CD14-positive monocyte (primary cell): ENCODE results near the gene RYR3. TPM values are rescaled to one million over a fixed set of nuclear protein-coding genes. Genes with fewer than 3 reads are reported as not detected.

Experiments
- DNase-seq, 3 donors: peaks; one replicate each; pipeline ENCODE4 v3.0.0-alpha.2; 2011 to 2022
- H2AFZ ChIP-seq: 2 replicates; pipeline ENCODE4 v1.6.0; 2012; ENCODE audit warnings: mild to moderate bottlenecking, low read depth, low read length, inconsistent platforms; ENCODE audit not compliant: insufficient read depth, poor library complexity, severe bottlenecking
- H3K27ac ChIP-seq, 2 donors: 1 replicate in 1 of 2; 2 replicates in 1 of 2; pipeline ENCODE4 v1.5.1; 2012 to 2013; ENCODE audit warnings: low read length in 2 of 2, control low read depth in 1 of 2, inconsistent platforms in 1 of 2, low read depth in 1 of 2, mild to moderate bottlenecking in 1 of 2
- H3K27me3 ChIP-seq, 2 donors: one replicate each; pipeline versions ENCODE4 v1.6.0 to v1.6.1; 2011 to 2013; ENCODE audit warnings: low read length in 2 of 2; ENCODE audit not compliant: control insufficient read depth in 2 of 2, insufficient read depth in 2 of 2
- H3K36me3 ChIP-seq, 2 donors: replicated peaks in 1 of 2; 1 replicate in 1 of 2; 2 replicates in 1 of 2; pipeline versions ENCODE4 v1.5.1 to v1.6.1; 2012 to 2013; ENCODE audit warnings: low read length in 2 of 2, control low read depth in 1 of 2, inconsistent platforms in 1 of 2, mild to moderate bottlenecking in 1 of 2; ENCODE audit not compliant: insufficient read depth in 2 of 2, control insufficient read depth in 1 of 2
- H3K4me1 ChIP-seq, 2 donors: 1 replicate in 1 of 2; 2 replicates in 1 of 2; pipeline versions ENCODE4 v1.5.1 to v1.6.1; 2012 to 2013; ENCODE audit warnings: low read length in 2 of 2, control low read depth in 1 of 2, inconsistent platforms in 1 of 2, mild to moderate bottlenecking in 1 of 2, moderate library complexity in 1 of 2; ENCODE audit not compliant: insufficient read depth in 2 of 2, control insufficient read depth in 1 of 2
- H3K4me2 ChIP-seq: replicated peaks from 2 replicates; pipeline ENCODE3; 2012; ENCODE audit warnings: low read length, moderate library complexity, mild to moderate bottlenecking; ENCODE audit not compliant: poor library complexity, severe bottlenecking; ENCODE audit errors: extremely low read depth
- H3K4me3 ChIP-seq, 3 experiments: fragments of 200-600 bp in 1 of 3; sonication (generic) in 1 of 3; replicated peaks in 1 of 3; 1 replicate in 2 of 3; 2 replicates in 1 of 3; pipeline ENCODE4 v1.5.1; 2011 to 2013; ENCODE audit warnings: low read length in 3 of 3, mild to moderate bottlenecking in 3 of 3, control low read depth in 2 of 3, low read depth in 2 of 3, inconsistent platforms in 1 of 3, moderate library complexity in 1 of 3
- H3K79me2 ChIP-seq: 2 replicates; pipeline ENCODE4 v1.6.0; 2012; ENCODE audit warnings: mild to moderate bottlenecking, control low read depth, inconsistent platforms, low read length, moderate library complexity; ENCODE audit not compliant: insufficient read depth
- H3K9ac ChIP-seq: 2 replicates; pipeline ENCODE4 v1.6.0; 2017; ENCODE audit warnings: low read length, mild to moderate bottlenecking; ENCODE audit not compliant: insufficient read depth, poor library complexity, severe bottlenecking
- H3K9me3 ChIP-seq, 2 donors: replicated peaks in 1 of 2; 1 replicate in 1 of 2; 2 replicates in 1 of 2; pipeline versions ENCODE4 v1.5.1 to v1.6.1; 2012 to 2013; ENCODE audit warnings: low read length in 2 of 2, control low read depth in 1 of 2; ENCODE audit not compliant: control insufficient read depth in 1 of 2, insufficient read depth in 1 of 2
- H4K20me1 ChIP-seq: 2 replicates; pipeline ENCODE4 v1.6.0; 2012; ENCODE audit warnings: mild to moderate bottlenecking, low read length, control low read depth, moderate library complexity; ENCODE audit not compliant: insufficient read depth
- H3K27ac Mint-ChIP-seq, 7 donors: one replicate each; pipeline ENCODE4 v1.8.0; 2020; ENCODE audit warnings: mild to moderate bottlenecking in 7 of 7, mixed read lengths in 7 of 7, moderate library complexity in 6 of 7, inconsistent platforms in 2 of 7
- H3K27me3 Mint-ChIP-seq, 3 donors: one replicate each; pipeline ENCODE4 v1.8.0; 2021 to 2022; ENCODE audit warnings: low read depth in 3 of 3, mild to moderate bottlenecking in 3 of 3, mixed read lengths in 3 of 3, moderate library complexity in 3 of 3, inconsistent platforms in 1 of 3
- H3K36me3 Mint-ChIP-seq, 2 donors: one replicate each; pipeline ENCODE4 v1.8.0; 2020; ENCODE audit warnings: mixed read lengths in 2 of 2, inconsistent platforms in 1 of 2, mild to moderate bottlenecking in 1 of 2
- H3K4me1 Mint-ChIP-seq: one replicate; pipeline ENCODE4 v1.8.0; 2020; ENCODE audit warnings: mild to moderate bottlenecking, mixed read lengths
- H3K4me3 Mint-ChIP-seq, 2 donors: one replicate each; pipeline ENCODE4 v1.8.0; 2020; ENCODE audit warnings: mild to moderate bottlenecking in 2 of 2, mixed read lengths in 2 of 2, moderate library complexity in 1 of 2
- H3K9me3 Mint-ChIP-seq, 7 donors: one replicate each; pipeline ENCODE4 v1.8.0; 2020 to 2022; ENCODE audit warnings: mixed read lengths in 7 of 7, mild to moderate bottlenecking in 6 of 7, moderate library complexity in 6 of 7, inconsistent platforms in 2 of 7
- WGBS: methylation state at CpG from one replicate; pipeline ENCODE4 v1.1.5; 2013; ENCODE audit warnings: missing lambda C conversion rate; ENCODE audit not compliant: insufficient coverage; 5-methylcytosine and 5-hydroxymethylcytosine counted together
- intact Hi-C, 2 donors: fragments of 100-400 bp; cut with micrococcal nuclease; formaldehyde crosslinking; loops; one replicate each; pipeline versions ENCODE4 v1.15.0 to v1.15.1; 2023
- polyA plus RNA-seq, 3 donors: library from polyadenylated mRNA; depleted of rRNA in 1 of 3; unstranded in 2 of 3; stranded (reverse) in 1 of 3; fragments of 300-500 nt in 2 of 3; fragments of >200 nt in 1 of 3; fragmentation: Illumina TruSeq in 2 of 3; gene quantifications; 1 replicate in 2 of 3; 2 replicates in 1 of 3; pipeline ENCODE4 v1.2.3, GENCODE V29; 2012 to 2021
- TF ChIP-seq, protein P1 (sequence below): fragments of 200-600 bp; IDR thresholded peaks from one replicate; pipeline ENCODE4 v1.8.0; 2022; ENCODE audit warnings: antibody characterized with exemption, mild to moderate bottlenecking

Gene RYR3
- polyA plus RNA-seq, 3 donors: not detected

DNA sequence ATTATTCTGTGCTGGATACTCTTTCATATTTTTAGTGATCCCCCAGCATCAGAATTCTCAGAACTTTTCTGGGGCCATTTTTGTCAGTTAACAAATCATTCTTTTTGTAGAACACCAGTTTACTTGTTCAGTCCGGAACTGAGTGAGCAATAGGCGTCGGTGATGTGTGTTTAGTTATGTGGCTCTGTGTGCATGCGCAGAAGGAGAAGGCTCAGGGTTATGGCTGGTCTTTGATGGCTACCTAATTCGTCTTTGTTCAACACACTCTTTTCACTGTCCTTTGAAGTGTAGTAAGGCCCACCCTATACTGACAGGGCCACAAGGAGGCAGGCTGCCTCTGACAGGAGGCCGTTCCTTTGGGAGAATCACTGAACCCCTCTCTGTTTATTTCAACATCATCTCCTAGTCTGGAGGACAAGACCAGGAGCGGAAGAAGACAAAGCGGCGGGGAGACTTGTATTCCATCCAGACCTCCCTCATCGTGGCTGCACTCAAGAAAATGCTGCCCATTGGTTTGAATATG lies 499.4 kb downstream of the RYR3 start:
- no peaks in the 10 kb centered on the region for H3K4me1 Mint-ChIP-seq
- Histone ChIP-seq H3K36me3 (no peaks in the 10 kb centered on the region), H3K27me3 (no peaks in the 10 kb centered on the region), H3K27ac (no peak overlapping the region), H4K20me1 (no peaks in the 10 kb centered on the region), H2AFZ (no peak overlapping the region), H3K4me3 (no peak overlapping the region), H3K4me2 (no peak overlapping the region), H3K9ac (no peak overlapping the region), H3K4me1 (no peaks in the 10 kb centered on the region), H3K9me3 (no peaks in the 10 kb centered on the region), H3K79me2 (no peaks in the 10 kb centered on the region)
- no peak overlapping the region for H3K27ac Mint-ChIP-seq
- H3K27me3 Mint-ChIP-seq: peaks cover 0 to 3% (median 2%) of the 10 kb centered on the region in 3 donors
- peaks cover 0 to 5% (median 0%) of the 10 kb centered on the region in 7 donors for H3K9me3 Mint-ChIP-seq
- no peak for DNase-seq
- intact Hi-C loops: no loop called here
- no peak overlapping the region for H3K4me3 Mint-ChIP-seq
- WGBS: 96% methylated on average over 4 of the region's 10 CpGs
- TF ChIP-seq, protein P1, sequence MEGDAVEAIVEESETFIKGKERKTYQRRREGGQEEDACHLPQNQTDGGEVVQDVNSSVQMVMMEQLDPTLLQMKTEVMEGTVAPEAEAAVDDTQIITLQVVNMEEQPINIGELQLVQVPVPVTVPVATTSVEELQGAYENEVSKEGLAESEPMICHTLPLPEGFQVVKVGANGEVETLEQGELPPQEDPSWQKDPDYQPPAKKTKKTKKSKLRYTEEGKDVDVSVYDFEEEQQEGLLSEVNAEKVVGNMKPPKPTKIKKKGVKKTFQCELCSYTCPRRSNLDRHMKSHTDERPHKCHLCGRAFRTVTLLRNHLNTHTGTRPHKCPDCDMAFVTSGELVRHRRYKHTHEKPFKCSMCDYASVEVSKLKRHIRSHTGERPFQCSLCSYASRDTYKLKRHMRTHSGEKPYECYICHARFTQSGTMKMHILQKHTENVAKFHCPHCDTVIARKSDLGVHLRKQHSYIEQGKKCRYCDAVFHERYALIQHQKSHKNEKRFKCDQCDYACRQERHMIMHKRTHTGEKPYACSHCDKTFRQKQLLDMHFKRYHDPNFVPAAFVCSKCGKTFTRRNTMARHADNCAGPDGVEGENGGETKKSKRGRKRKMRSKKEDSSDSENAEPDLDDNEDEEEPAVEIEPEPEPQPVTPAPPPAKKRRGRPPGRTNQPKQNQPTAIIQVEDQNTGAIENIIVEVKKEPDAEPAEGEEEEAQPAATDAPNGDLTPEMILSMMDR: no peak
- no peaks in the 10 kb centered on the region for H3K36me3 Mint-ChIP-seq

DNA sequence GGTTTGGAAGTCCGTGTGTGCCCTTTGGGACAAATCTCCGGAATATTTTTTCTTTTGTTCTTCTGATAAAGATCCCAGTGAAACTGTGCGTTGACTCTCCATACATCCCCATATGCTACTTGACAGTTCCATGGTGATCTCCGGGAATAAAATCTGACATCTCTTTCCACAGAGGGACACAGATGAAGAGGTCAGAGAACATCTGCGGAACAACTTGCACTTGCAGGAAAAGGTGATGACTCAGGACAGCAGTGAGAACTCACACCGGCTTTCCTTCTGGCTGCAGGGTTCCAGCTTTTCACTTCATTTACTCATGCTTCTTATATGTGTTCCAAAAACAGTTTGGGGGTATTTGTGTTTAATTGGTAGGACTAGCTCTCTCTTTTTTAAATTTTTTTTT lies 500.0 kb downstream of the RYR3 start:
- DNase-seq: no peak
- no peaks in the 10 kb centered on the region for H3K36me3 Mint-ChIP-seq
- H3K27ac Mint-ChIP-seq: no peak overlapping the region
- peaks cover 0 to 3% (median 2%) of the 10 kb centered on the region in 3 donors for H3K27me3 Mint-ChIP-seq
- H3K4me3 ChIP-seq: no peak overlapping the region
- WGBS: 95% methylated on average over 4 of the region's 6 CpGs
- no peak overlapping the region for H3K4me3 Mint-ChIP-seq
- no peaks in the 10 kb centered on the region for H4K20me1 ChIP-seq
- H3K9me3 Mint-ChIP-seq: peaks cover 0 to 3% (median 0%) of the 10 kb centered on the region in 7 donors
- H3K27ac ChIP-seq: no peak overlapping the region
- no peaks in the 10 kb centered on the region for H3K4me1 ChIP-seq
- H3K27me3 ChIP-seq: no peaks in the 10 kb centered on the region
- H3K9ac ChIP-seq: no peak overlapping the region
- no peaks in the 10 kb centered on the region for H3K79me2 ChIP-seq
- no peak overlapping the region for H2AFZ ChIP-seq
- no peaks in the 10 kb centered on the region for H3K36me3 ChIP-seq
- intact Hi-C loops: no loop called here
- H3K9me3 ChIP-seq: no peaks in the 10 kb centered on the region
- TF ChIP-seq, protein P1: no peak
- no peak overlapping the region for H3K4me2 ChIP-seq
- no peaks in the 10 kb centered on the region for H3K4me1 Mint-ChIP-seq
